ENCODE data around the gene COX19.

Gene COX19

GRCh38 chr7:963236-964078 lies 11.9 kb downstream of the COX19 start:
- in situ Hi-C loops (cut with HindIII; ENCODE audit: low sequenced_read_pairs) = loop anchor here (5.0 to 25.0 kb wide), 3 partner anchors 71 to 199 kb away; partner anchors contain the start of gene ZFAND2A

DNA sequence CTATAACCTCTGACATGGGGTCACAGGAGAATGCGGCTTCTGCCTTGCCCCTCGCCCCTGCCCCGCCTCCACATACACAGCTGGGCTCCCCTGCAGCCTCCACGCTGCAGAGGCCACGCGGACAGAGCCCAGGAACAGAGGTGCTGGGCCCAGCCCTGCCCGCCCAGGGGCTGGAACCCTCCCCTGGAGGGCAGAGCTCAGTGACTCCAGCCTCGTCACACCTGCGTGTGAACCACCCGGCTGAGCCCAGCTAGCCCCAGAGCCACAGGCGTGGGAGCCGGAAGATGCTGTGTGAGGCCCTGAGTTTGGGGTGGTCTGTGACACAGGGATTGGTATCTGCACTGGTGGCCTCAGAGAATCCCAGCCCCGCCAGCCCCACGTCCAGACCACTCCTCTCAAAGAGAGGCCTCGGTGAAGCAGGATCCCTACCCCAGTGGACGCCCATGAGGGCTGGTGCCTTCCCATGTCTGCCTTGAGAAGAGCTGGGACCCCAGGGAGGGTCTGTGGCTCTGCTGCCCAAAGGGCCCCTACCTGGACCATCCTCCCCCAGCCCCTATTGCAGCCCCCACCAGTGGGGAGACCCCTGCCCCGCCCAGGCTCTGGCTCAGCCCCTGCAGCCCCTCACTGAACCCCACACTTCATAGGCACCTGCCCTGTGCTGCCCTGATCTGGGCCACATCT lies 12.8 kb downstream of the COX19 start:
- in situ Hi-C loops (cut with HindIII; ENCODE audit: low sequenced_read_pairs) = loop anchor here (5.0 to 25.0 kb wide), 3 partner anchors 70 to 200 kb away; partner anchors contain the start of gene ZFAND2A

DNA sequence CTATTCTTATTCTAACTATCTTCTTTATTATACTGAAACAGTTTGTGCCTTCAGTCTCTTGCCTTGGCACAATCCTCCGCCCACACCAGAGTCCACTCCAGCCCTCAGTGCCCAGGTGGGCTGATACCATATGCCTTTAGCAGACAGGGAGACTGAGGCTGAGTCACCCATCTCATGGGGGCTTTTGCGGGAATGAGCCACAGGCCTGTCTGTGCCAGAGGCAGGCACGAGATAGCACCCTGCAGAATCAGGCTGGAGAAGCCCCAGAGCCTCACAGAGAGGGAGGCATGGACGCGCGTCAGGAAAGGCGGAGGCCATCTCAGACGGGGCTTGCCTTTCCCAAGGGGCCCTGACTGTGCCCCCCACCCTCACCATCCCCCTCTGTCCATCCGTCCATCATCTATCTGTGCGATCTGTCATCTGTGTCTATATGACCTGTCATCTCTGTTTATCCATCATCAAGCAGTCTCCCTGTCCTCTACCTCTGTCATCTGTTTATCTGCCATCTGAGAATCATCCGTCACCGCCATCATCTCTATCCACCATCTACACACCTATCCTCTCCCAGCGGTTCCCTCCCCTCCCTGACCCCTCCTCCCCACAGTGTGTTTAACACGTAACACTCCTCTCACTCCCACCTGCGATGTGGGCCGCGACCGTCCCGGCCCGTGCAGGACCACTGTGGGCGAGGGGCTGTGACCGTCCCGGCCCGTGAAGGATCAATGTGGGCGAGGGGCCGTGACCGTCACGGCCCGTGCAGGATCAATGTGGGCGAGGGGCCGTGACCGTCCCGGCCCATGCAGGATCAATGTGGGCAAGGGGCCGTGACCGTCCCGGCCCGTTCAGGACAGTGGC lies 13.6 kb downstream of the COX19 start:
- in situ Hi-C loops (cut with HindIII; ENCODE audit: low sequenced_read_pairs) = loop anchor here (5.0 to 25.0 kb wide), 3 partner anchors 69 to 201 kb away; partner anchors contain the start of gene ZFAND2A

DNA sequence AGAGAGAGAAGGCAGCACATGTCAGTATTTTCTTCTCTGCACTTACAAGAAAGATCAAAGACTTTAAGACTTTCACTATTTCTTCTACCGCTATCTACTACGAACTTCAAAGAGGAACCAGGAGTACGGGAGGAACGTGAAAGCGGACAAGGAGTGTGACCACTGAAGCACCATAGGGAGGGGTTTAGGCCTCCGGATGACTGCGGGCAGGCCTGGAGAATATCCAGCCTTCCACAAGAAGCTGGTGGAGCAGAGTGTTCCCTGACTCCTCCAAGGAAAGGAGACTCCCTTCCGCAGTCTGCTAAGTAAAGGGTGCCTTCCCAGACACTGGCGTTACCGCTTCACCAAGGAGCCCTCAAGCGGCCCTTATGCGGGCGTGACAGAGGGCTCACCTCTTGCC lies 14.4 kb downstream of the COX19 start:
- in situ Hi-C loops (cut with HindIII; ENCODE audit: low sequenced_read_pairs) = loop anchor here (5.0 to 25.0 kb wide), 3 partner anchors 69 to 201 kb away; partner anchors contain the start of gene ZFAND2A

DNA sequence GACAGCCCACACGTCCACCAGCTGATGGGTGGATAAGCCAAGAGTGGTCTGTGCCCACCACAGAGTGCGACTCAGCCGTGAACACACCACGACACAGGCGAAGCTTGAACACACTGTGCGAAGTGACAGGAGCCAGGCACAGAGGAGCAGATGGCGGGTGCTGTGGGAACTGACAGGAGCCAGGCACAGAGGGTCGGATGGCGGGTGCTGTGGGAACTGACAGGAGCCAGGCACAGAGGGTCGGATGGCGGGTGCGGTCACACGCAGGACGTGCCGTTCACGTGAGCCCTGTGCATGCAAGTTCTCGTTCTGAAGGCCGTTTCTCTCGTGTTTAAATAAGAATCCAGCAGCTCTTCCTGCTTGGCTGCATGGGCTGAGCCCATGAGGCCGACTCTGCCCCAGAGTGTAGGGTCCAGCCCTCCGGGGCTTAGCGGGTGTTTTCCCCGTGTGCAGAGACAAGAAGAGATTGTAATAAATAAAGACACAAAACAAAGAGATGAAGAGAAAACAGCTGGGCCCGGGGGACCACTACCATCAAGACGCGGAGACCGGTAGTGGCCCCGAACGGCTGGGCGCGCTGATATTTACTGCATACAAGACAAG lies 15.0 kb downstream of the COX19 start:
- in situ Hi-C loops (cut with HindIII; ENCODE audit: low sequenced_read_pairs) = loop anchor here (5.0 to 25.0 kb wide), 3 partner anchors 68 to 202 kb away; partner anchors contain the start of gene ZFAND2A

DNA sequence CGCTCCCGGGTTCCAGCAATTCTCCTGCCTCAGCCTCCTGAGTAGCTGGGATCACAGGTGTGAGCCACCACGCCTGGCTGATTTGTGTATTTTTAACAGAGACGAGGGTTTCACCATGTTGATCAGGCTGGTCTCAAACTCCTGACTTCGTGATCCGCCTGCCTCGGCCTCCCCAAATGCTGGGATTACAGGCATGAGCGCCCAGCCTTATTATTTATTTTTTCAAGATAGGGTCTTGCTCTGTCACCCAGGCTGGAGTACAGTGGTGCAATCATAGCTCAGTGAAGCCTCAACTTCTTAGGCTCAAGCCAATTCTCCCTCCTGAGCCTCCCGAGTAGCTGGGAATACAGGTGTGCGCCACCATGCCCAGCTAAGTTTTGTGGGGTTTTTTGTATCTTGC lies 15.6 kb downstream of the COX19 start:
- in situ Hi-C loops (cut with HindIII; ENCODE audit: low sequenced_read_pairs) = loop anchor here (5.0 to 25.0 kb wide), 3 partner anchors 67 to 203 kb away; partner anchors contain the start of gene ZFAND2A

DNA sequence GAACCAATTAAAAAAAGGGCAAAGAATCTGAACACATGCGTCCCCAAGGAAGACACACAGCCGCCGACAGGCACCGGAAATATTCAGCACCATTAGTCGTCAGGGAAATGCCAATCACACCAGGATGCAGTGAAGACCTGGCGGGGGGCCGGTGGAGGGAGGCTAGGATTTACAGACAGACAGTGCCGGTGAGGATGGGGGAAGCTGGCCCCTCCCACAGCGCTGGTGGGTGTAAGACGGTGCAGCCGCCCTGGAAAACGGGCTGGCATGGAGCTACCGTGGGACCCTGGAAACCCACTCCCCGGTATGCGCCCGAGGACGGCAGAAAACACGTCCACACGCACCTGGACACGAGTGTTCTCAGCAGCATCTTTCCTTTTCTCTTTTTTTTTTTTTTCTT lies 16.1 kb downstream of the COX19 start:
- in situ Hi-C loops (cut with HindIII; ENCODE audit: low sequenced_read_pairs) = loop anchor here (25.0 kb wide), 1 partner anchor 203 kb away; the partner anchor contains the start of gene ZFAND2A

DNA sequence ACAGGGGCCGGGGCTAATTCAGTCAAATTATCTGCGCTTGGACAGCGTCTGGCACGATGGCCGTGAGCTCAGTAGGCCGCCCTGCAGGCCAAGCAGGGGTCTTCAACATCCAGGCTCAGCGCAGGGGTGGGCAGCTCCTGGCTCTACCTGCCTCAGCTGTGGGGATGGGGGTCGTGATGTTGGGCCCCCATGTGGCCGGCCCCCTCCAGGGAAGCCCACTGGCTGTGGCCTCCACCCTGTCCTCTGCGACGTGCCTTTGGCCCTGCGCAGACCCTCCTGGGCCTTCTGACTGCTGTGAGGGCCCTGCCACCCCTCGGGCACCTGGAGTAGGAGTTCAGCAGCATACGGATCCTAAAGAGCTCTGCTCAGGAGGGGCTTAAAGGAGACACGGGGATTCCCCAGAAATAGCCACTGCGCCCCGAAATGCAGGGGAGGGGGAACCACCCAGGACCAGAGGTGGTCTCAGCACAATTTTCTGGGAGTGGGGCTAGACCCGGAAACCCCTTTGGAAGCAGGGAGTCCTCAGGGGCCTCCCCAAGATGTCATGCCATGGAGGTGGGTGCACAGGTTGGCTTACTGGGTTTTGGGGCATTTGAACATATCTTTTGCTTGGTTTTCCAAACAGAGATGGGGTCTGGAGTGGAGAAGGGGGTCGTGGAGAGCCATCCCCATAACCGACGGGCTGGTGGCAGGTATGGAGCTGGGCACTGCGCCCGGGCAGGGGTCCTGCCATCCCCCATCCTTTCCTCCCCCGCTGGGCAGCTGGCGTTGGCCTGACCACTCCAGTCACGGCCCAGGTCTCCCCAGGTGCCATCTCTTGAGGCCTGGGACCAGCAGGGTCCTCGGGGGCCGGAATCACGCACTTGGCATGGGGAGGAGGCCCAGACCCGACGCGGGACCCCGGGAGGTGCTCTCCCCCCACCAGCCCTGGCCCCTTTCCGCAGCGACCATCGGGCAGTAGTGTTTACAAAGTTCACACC lies 16.8 kb downstream of the COX19 start:
- in situ Hi-C loops (cut with HindIII; ENCODE audit: low sequenced_read_pairs) = loop anchor here (25.0 kb wide), 1 partner anchor 204 kb away; the partner anchor contains the start of gene ZFAND2A

DNA sequence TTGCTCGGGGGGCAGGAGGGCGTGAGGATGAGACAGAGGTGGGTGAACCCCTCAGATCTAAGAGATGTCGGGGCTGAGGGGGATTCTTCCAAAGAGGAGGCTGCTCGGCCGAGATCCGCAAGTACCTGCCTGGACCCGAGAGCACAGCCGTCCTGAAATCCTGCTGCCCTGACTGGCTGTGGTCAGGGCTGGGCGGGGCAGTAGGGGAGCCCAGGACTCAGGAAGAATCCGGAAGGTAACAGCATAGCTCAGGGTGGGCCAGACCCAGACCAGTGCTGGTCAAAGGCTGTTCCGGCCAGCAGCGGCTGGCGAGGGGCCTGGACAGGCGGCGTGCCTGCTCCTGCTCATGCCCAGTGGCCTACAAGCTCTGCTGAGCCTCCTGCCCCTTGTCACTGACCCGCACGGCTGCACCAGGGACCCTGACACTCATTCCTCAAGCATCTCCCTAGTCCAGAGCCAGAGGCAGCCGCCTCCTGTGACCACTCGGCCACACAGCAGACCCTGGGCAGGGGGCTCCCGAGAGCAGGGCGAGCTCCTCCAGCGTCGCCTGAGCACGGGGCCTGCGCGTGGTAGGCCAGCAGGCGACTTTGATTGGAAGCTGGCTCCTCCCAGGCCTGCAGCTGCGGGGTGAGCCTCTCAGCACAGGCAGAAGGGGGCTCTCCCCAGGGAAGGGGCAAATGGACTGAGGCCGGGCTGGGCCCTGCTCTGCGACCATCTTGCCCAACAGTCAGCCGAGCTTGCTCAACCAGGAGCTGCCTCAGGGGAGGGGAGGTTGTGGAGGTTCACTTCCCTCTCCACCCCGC lies 17.7 kb downstream of the COX19 start:
- in situ Hi-C loops (cut with HindIII; ENCODE audit: low sequenced_read_pairs) = loop anchor here (25.0 kb wide), 1 partner anchor 205 kb away; the partner anchor contains the start of gene ZFAND2A

GRCh38 chr7:956031-956430 lies 19.3 kb downstream of the COX19 start:
- in situ Hi-C loops (cut with HindIII; ENCODE audit: low sequenced_read_pairs) = loop anchor here (25.0 kb wide), 1 partner anchor 206 kb away; the partner anchor contains the start of gene ZFAND2A

DNA sequence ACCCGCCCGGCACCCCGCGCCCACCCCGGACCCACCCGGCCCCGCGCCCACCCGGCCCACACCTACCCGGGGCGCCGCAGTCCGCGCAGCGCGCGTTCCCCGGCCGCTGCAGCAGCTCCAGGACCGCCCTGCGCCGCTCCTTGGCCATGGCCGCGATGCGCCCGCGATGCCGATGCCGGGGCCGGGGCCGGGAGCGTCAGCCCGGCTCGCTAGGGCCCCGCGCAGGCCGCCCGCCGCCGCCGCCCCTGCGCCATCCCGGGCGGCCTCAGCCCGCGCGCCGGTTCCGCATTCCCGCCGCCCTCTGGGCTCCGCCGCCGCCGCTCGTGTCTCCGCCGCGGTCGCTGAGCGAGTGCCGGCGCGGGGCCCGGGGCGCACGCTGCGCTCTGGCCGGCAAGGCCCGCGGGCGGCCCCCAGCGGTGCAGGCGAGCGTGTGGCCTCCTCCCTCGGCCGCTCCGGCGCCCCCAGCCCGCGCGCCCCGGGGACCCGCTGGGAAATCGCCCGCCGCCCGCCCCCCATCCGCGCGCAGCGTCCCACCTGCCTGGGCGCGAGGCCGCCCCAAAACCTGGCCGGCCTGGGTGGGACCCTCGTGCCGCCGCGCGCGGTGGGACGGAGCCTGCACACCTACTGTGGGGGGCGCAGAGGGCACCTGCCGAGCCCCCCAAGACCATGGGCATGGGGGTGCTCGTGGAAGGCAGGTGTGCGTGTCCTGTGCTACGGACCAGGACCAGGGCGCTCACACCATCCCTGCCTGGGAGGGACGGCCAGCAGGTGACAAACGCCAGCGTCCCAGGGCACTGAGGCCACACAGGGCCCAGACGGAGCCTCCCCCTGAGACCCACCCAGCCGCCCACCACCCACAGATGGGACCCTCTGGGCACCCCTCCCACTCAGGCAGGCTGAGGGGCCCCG lies 20.8 kb downstream of the COX19 start, which contains the start of gene ADAP1:
Gene ADAP1, minus strand, starts transcription at position 351 of the 909 bp plus-strand sequence. Its CDS starts 203 bp downstream, at position 148.
- in situ Hi-C loops (cut with HindIII; ENCODE audit: low sequenced_read_pairs) = loop anchor here (25.0 kb wide), 1 partner anchor 208 kb away; the partner anchor contains the start of gene ZFAND2A

DNA sequence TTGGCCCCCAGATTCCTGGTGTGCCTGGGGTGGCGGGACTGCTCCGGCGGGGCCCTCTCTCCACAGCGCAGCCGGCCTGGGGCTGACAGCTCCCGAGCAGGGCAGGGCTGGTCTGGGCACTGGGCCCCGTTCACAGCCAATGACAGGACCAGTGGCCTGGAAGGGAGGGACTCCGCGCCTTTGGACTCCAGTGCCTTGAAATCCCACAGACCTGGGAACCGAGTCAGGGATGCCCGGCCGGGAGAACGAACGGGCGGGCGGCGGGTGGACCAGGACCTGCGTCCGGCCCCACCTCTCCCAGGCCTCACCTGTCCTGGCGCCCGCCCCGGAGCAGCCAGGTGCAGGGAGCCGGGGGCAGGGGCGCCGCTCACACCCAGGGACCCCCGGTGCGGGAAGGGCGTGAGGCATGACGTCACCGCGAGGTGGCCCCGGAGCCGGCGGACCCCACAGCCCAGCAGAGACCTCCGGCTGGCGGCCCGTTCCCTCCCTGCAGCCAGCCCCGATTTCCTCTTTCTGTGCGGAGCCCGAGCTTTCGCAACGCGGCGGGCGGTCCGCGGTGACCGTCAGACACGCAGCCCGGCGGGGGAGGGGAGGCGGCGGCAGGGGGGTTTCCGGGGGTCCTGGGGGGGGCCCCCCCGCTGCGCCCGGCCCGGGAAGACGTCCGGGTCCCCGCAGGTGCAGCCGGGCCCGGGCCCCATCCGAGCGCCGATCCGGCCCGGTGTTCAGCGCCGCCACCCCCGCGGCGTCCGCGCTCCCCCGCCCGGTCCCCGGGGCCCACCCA lies 21.6 kb downstream of the COX19 start:
- in situ Hi-C loops (cut with HindIII; ENCODE audit: low sequenced_read_pairs) = loop anchor here (25.0 kb wide), 1 partner anchor 209 kb away; the partner anchor contains the start of gene ZFAND2A

DNA sequence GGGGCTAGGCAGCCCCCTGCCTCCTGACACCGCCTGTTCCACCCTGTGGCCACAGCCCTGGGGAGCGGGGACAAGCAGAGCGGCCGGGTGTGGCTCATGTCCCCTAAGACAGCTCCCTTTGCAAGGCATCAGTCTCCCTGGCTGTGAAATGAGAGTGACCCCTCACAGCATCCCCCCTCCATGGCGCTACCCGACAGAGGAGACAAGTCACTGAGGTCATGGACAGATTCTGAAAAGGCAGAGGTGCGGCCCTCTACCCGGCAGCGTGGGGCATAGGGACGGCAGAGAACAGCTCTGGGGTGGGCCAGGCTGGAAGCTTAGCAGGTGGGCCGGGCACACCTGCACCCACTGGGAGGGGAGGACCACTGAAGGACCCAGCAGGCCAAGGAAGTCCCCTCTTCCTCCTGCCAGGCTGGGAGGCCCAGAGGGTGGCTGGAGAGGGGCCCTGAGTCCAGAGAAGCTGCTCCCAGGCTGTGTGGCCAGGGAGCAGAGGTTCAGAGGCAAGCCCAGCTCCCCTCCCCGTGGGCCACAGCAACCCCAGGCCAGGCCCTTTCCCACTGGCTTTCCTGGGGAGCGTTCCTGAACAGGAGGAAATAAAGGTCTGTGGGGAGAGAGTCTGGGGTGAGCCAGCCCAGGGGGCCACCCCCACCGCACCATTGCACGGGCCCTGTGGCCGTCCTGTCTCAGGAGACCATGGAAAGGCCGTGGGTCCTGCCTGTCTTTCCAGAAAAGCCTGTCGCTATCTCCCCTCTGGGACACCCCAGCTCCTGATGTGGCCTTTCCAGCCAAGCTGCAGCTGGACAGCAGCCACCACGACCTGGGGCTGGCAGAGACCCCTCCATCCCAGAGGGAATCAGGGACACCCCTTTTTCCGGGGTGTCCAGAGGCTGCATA lies 22.6 kb downstream of the COX19 start:
- in situ Hi-C loops (cut with HindIII; ENCODE audit: low sequenced_read_pairs) = loop anchor here (25.0 kb wide), 1 partner anchor 210 kb away; the partner anchor contains the start of gene ZFAND2A

- in situ Hi-C loops (cut with HindIII; ENCODE audit: low sequenced_read_pairs) = loop anchor here (25.0 kb wide), 1 partner anchor 210 kb away; the partner anchor contains the start of gene ZFAND2A
These were observed 23.3 kb downstream of the COX19 start for GRCh38 chr7:951881-952547.

Data from endothelial cell of hepatic sinusoid (primary cell).